Fibroblast of the aortic adventitia (primary cell): ENCODE measurements around the gene PYGM. TPM values are rescaled to one million over a fixed set of nuclear protein-coding genes. Genes with fewer than 3 reads are reported as not detected.

Source experiments
- DNase-seq: peaks from one replicate; pipeline ENCODE4 v3.0.0-alpha.2; 2010; ENCODE audit warnings: low read depth
- H3K4me3 ChIP-seq: 2 replicates; pipeline ENCODE4 v1.5.1; 2011; ENCODE audit warnings: low read depth, mild to moderate bottlenecking, control low read depth, low read length, moderate library complexity
- total RNA-seq: library from RNA; depleted of rRNA; stranded (reverse); fragments of >200 nt; gene quantifications from 2 replicates; pipeline ENCODE4 v1.2.3, GENCODE V29; 2012; ENCODE audit warnings: low replicate concordance
- TF ChIP-seq, protein P1 (sequence below): IDR thresholded peaks from 2 replicates; pipeline ENCODE4 v1.5.1; 2011; ENCODE audit warnings: mild to moderate bottlenecking, low read length, control low read depth, inconsistent platforms; ENCODE audit not compliant: insufficient read depth

PYGM gene
- total RNA-seq, 1 donor = 0.63 TPM

DNA sequence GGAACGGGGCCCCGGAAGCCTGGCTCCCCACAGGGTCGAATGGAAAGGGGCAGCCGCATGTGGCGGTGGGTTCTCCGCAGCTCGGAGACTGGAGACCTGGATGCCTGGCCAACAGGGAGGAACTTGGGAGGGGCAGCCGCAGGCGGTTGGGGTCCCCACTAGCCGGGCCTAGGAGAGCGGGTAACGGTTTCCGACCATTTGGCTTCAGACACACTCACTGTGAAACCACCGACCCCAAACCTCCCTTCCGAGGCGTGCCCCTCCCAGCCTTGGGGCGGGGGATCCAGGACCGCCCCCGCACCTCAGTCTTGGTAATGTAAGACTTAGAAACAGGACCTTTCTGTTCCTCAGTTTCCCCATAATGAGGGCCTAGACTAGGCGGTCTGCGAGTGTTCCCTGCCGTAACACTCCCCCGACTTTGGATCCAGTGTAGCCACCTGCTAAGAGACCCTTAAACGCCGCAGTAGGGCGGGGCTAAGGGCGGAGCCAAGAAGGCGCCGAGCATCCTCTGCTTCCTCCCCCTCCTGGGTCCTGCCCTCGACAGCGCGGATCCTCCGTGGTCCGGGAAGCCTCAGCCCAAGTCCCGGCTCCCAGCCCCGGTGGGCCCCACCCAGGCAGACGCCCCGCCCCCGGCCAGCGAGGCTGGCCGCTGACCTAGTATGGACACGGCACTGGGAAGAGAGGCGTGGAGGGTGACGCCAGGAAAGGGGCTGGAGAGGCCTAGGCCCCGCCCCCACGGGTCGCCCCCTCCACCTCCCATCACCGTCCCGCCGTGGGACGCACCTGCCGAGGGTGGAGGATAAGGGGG lies 14.0 kb downstream of the PYGM start:
- TF ChIP-seq, protein P1, sequence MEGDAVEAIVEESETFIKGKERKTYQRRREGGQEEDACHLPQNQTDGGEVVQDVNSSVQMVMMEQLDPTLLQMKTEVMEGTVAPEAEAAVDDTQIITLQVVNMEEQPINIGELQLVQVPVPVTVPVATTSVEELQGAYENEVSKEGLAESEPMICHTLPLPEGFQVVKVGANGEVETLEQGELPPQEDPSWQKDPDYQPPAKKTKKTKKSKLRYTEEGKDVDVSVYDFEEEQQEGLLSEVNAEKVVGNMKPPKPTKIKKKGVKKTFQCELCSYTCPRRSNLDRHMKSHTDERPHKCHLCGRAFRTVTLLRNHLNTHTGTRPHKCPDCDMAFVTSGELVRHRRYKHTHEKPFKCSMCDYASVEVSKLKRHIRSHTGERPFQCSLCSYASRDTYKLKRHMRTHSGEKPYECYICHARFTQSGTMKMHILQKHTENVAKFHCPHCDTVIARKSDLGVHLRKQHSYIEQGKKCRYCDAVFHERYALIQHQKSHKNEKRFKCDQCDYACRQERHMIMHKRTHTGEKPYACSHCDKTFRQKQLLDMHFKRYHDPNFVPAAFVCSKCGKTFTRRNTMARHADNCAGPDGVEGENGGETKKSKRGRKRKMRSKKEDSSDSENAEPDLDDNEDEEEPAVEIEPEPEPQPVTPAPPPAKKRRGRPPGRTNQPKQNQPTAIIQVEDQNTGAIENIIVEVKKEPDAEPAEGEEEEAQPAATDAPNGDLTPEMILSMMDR = no peak
- DNase-seq = peak; percentile 24
- H3K4me3 ChIP-seq = peak overlapping the region; percentile 25

DNA sequence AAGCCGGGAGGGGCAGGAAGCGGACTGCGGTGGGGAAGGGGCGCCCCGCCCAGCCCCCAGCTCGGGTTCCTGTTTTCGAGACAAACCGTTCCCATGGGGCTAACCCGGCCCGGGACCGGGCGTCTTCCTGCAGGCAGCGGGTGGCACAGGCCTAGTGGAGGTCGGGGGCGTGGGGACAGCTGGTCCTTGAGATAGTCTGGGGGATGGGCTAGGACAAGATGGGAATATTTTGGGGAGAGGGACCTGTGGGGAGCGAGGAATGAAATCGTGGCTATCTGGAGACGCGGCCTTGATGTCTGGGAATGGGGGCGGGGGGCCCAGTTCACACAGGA lies 14.6 kb downstream of the PYGM start:
- TF ChIP-seq, protein P1 = no peak
- DNase-seq = no peak
- H3K4me3 ChIP-seq = no peak overlapping the region

DNA sequence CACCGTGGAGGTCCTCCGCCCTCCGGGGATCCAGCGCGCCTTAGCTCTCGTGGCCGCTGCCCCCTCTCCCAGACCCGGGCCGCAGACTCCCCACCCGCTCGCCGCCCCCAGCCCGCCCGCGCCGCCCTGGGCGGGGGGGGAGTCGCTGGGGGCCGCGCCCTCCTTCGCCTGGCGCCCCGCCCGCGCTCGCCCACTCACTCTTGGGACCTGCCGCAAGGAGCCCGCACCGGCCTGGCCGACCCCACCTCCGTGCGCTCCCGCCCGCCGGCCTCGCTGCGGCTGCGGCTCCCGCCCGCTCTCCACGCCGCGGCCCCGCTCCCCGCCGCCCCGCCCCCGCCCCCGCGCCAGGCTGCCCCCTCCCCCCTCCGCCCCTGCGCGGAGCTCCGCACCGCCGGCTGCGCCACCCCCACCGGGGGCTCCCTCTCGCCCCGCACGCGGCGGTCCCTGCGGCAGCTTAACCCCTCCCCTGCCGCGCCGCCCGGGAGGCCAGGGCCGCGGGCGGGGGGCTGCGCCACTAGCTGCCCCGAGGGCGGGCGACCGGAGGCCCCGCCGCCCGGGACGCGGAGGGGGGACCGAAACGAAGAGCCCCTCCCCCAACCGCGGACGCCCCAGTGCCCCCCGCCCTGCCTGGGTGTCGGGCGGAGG lies 15.1 kb downstream of the PYGM start:
- no peak for DNase-seq
- TF ChIP-seq, protein P1 = no peak
- no peak overlapping the region for H3K4me3 ChIP-seq

DNA sequence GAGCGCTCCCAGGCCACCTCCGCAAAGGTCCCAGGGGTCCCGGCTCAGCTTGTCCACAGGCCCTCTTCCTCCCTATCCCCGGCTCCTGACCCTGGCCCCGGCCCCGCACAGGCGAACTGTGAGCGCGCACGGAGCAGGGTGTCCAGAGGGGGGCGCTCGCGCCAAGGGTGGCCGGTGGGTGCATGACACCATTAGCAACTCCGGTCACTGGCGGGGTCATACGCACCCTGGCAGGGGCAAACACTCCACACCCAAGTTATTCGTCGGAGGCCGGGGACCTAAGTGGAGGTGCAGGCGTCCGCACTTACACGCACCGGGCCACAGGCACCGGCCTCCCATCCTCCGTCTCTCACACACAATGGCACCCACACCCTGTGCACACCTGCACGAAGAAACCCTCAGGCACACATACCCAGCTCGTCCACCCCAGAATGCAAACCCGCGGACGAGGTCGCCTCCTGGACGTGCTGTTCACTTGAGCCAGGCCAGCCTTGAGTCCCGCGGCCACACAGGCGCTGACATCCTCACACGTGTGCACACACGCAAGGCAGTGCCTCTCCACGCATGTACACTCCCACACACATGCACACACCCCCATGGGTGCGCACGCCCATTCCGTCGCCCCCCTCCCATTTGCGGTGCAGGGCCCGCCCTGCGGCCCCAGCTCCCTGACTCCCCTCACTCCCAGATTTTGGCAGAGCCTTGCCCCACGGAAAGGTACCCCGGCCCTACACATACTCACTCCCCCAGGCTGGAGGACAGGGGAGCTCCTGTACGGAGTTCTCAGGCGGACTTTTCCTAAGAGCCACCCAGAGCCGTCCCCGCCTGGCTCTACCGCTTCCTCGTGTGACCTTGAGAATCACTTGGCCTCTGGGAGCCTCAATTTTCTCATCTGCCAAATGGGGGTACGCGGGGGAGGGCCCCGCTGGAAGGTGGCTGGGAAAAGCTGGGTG lies 15.9 kb downstream of the PYGM start, which contains the start of gene RASGRP2:
Gene RASGRP2 (minus strand): TSS at position 552 of the 953 bp plus-strand sequence. CDS start 1,276 bp downstream, outside the sequence.
- TF ChIP-seq, protein P1 = peak; percentile 60
- peak within 1 kb of the TSS; percentile 25 for H3K4me3 ChIP-seq
- no peak for DNase-seq

DNA sequence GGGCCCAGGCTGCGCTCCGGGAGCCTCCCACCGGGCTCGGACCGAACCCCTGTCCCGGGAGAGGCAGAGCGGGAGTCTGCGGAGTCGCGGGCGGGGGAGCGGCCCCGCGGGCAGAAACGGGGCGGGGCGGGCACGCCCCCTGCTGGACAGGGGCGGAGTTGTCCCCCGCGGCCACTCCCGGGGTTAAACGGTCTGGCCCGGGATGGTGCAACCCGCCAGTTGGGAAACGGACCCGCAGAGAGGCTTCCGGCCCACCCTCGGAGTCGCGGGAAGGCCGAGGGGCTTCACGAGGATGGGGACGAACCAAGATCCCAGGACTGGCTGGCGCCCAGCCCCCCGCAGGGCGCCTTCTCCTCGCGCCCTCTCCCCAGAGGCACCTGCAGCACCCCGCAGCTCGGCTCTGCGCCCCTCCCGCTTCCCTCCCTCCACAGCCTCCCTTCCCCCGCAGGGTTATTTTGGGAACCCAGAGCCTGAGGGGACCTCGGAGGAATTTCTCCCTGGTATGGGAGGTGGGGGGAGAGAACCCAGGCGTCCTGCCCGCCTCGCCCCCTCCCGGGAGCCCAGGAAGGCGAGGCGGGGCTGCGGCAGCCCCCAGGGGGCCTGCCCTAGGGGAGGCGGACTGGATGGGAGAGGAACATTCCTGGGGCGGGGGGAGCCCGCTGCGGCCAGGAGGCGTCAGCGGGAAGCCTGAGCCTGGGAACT lies 16.7 kb downstream of the PYGM start:
- no peak for DNase-seq
- H3K4me3 ChIP-seq = peak overlapping the region; percentile 54
- TF ChIP-seq, protein P1 = peak; percentile 73
